Mucosa of gallbladder (tissue), 1 donor: Measurements from ENCODE around the gene GJC3. TPM values are rescaled to one million over a fixed set of nuclear protein-coding genes. Genes with fewer than 3 reads are reported as not detected.
"Not testable (repeated sequence)": the region's sequence is repeated elsewhere in the genome, so short reads cannot be mapped to it uniquely, and the experiment has no call there.

ENCODE experiments used
- DNase-seq: peaks from one replicate; pipeline ENCODE4 v3.0.0-alpha.2; 2020; ENCODE audit warnings: low spot score
- total RNA-seq: library from RNA; stranded (reverse); gene quantifications from one replicate; pipeline ENCODE4 v1.2.1, GENCODE V29; 2021
- donor health status: DM: no; HTN: no; CAD: no.

Gene GJC3
- total RNA-seq, 1 donor from 2014 or later = 0.26 TPM

DNA sequence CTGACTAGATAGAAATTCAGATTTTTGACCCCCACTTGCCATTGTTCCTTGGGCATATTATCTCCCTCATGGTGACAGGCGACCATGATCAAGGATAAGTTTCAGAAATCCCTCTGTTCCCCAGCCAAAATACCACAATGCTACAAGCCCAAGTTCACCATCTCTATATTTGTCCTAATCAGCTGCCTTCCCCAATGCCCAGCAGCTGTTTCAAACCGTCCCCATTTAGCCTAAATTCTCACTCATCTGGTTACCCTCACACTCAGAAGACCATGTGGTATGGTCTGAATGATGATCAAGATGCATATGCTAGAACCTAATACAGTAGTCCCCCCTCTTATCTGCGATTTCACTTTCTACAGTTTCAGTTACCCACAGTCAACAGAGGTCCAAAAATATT, 956 bp upstream of the GJC3 start:
- no peak for DNase-seq

DNA sequence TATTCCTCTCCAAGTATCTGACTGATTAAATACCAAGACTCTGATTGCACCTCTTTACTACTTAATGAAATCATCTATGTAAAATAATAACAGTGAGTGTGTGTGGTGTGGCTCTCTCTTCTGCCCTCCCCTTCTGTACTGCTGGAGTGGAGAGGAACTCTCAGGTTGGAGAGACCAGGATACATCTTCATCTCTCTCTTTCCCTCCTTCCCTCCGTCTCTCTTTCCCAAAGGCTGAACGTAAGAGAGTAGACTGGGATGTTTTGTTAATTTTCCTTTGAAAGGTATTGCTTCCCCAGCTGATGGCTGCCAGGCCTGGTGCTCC, 272 bp upstream of the GJC3 start:
- no peak for DNase-seq

DNA sequence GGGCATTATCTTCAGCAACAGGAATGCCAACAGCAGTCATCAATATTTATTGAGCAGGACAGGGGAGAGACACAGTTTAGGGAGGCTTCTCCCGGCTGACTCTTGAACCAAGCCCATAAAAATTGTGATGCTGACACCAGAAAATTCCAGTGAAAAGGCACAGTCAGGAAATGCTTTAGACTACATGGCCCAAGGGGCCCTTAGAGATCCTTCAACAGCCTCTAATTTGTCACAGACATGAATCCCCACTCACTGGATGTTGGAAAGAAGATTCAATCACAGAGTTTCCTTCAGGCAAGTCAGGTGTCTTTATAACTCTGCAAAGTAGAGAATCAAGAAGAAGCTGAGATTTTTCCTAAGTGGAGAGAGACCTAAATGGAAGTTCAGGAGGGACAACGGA, 1.2 kb downstream of the GJC3 start:
- no peak for DNase-seq

DNA sequence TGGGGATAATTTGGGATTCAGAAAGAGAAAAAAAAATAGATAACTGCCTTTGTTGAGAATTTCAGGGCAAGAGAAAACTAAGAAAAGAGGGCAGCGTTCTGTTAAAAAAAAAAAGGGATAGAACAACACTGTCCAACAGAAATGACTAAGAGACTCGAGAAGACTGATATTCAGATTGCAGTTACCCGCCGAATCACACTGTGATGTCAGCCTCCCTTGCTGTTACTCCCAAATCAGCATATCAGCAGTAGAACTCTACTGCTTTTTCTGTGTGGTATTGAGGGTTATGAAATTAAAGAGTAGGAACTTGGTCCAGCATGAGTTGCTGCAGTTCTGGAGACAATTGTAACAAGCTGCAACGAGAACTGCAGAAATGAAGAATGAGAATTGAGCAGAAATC, 1.9 kb downstream of the GJC3 start:
- DNase-seq = no peak

DNA sequence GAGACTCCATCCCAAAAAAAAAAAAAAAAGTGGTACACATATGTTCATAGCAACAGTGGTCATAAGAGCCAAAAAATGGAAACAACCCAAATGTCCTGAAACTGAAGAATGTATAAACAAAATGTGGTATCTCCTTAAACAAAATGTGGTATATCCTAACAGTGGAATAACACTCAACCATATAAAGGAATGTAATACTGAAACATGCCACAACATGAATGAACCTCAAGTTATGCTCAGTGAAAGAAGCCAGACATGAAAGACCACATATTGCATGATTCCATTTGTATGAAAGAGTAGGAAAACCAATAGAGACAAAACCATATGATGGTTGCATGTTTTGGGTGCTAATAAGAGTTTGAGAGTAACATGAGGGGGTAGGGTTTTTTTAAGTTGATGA, 3.1 kb downstream of the GJC3 start:
- no peak for DNase-seq

DNA sequence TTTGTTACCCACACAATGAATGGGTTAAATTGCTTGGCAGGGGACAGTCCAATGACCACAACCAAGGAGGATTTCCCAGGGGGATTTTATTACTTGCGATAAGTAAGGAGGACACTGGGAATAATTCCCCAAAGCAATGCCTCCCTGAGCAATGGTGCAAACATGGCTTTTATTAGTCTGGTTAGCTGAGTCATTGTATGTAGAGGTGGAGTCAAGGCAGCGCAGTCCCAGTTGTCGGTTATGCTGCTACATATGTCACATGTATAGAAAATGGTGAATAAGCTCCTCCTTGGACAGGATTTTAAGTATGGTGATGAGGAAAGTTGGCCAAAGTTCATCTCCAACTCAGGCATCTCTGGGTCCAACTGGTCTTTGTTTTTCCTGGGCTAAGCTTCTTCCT, 6.2 kb downstream of the GJC3 start:
- no peak for DNase-seq

DNA sequence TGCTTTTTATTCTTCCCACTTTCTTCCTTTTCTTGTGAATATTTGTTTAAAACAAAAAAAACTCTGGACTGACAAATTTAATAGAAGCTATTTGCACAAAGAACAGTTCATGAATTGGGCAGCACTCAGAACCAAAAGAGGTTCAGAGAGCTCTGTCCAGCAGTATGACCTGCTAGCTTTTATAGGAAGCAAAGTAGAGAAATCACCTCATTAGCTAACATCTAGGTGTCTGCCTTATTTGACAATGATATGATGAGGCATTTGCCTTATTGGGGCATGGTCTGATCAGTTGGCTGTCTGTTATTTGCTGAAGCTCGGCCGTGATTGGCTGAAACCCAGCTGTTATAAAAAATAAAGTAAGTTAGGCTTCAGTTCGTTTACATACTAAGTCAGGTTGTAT, 9.3 kb downstream of the GJC3 start:
- no peak for DNase-seq

DNA sequence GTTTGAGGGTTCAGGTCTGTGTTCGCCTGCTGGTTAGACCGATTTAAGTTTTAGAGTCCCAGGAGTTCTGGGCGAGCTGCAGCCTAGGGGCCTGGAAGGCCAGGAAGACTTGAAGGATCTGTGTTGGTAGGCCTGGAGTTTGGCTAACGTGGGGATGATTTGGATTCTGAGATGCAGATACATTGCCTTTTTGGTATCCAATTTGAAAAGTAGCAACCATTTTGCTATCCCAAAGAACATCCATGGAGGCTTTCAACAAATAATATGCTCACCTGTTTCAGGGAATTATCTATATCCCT, 9.7 kb downstream of the GJC3 start:
- no peak for DNase-seq

DNA sequence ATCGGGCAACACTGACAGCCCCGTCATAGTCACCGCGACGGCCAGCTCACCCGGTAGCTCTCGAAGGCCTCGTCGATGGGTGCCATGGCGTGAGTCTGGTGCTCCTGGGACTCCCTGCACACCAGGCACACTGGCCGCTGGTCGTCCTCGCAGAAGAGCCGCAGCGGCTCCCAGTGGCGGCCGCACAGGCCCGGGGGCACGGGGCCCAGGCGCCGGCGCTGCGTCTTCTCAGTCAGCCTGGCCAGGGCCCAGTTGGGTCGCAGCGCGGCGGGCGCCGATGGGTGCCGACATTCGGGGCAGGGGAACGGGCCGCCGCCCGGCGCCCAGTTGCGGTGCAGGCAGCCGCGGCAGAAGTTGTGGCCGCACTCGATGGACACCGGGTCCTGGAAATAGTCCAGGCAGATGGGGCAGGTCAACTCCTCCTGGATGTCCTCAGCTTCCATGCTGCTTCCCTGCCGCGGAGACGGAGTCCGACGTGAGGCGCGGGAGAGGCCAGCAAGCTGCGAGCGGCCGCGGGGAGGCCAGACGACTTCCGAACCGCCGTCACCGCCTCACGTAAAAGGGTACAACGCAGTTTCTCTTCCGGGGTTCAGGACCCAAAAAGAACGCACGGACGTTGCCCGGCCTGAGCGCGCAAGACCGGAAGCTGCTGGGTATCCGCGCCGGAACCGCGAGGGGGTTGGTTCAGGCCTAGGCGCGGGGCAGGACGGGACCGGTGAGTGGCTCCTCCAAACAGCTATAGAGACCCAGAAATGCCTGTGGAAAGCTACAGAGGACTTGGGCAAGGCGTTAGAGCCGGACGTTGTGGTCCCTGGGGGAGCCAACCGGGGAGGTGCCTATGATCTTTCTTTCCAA, 10.2 kb downstream of the GJC3 start, which contains the start of gene TRIM4:
Gene TRIM4 (minus strand): TSS at position 572 of the 855 bp plus-strand sequence. CDS start 129 bp downstream, at position 443.
- peak; percentile 92 for DNase-seq

DNA sequence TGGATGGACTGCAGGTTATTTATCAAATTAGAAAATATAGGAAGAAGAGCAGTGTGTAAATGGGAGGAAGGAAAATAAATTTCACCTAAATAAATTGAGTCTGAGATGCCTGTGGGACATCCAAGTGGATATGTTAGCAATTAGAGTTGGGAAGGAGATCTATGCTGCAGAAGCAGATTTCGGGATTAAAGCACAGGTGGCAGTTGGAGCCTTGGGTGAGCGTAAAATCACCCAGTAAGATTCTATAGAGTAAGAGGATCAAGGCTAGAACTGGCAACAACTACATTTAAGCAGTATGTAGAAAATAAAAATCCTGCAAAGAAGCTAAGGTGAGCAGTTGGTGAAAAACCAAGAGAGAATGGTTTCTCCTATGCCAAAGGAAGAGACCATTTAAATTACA, 18.4 kb downstream of the GJC3 start:
- DNase-seq = no peak

DNA sequence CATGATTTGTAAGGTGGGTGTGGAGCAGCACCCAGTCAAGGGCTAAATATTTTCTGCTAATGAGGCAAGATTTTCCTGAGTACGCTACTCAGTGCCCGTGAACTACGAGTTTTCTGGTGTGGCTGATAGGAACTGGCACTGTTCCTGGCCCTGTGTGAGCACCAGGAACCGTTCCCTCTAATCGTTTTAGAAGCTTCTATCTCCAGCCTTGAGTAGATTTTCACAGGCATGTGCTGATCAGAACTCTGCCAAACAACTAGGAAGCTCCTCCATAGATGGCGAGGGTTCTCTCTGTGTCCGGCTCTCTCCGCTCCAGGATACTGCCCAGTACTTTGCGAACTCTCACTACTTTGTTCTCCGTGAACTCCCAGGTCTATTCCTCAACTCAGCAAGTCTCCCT, 27.8 kb downstream of the GJC3 start:
- no peak for DNase-seq

DNA sequence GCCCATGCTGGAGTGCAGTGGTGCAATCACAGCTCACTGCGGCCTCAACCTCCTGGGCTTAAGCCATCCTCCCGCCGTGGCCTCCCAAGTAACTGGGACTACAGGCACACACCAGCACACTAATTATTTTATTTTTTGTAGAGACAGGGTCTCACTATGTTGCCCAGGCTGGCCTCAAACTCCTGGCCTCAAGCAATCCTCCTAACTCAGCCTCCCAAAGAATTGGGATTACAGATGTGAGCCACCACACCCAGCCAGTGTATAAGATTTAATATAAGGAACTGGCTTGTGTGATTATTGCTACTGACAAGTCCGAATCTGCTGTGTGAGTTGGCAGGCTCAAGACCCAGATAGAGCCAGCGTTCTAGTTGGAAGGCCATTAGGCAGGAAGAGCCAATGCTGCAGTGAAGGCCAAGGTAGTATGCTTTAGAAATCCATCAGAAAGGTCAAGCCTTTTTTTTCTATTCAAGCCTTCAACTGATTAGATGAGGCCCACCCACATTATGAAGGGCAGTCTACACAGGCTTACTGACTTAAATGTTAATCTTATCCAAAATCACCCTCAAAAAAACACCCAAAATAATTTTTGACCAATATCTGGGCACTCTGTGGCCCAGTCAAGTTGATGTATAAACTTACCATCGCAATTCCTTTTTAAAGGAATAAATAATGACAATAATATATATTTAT, 29.4 kb downstream of the GJC3 start:
- DNase-seq = no peak

DNA sequence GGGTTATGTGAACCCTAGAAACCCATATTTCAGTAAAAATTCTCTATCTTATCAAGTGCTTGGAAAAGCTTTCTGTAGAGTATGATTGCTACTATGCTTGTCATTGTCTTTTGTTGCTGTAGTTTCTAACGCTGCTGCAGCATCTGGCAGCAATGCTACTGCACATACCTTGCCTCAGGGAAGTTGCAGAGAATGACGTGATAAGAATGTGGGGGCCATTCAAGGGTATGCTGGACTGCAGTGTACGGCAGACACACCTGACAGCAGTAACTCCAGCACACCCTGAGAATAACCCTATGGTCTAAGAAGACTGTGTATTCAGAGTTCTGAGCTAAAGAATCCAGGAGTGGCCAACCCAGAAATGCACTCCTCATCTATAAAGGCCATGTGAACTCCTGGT, 30.6 kb downstream of the GJC3 start:
- no peak for DNase-seq

DNA sequence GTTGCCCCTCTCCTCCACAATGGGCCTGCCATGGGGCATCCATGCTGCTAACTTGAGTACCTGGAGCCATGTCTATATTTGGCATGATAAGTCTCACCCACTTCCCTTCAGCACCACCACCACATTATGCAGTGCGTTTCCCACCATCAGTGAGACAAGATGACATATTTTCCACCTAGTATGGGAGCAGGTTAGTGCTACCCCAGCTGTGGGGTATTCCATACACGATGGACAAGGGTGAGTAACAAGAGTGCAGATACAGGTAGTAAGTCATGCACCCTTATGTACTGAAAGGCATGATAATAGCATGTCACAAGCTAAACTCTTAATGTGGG, 31.4 kb downstream of the GJC3 start:
- DNase-seq = no peak

DNA sequence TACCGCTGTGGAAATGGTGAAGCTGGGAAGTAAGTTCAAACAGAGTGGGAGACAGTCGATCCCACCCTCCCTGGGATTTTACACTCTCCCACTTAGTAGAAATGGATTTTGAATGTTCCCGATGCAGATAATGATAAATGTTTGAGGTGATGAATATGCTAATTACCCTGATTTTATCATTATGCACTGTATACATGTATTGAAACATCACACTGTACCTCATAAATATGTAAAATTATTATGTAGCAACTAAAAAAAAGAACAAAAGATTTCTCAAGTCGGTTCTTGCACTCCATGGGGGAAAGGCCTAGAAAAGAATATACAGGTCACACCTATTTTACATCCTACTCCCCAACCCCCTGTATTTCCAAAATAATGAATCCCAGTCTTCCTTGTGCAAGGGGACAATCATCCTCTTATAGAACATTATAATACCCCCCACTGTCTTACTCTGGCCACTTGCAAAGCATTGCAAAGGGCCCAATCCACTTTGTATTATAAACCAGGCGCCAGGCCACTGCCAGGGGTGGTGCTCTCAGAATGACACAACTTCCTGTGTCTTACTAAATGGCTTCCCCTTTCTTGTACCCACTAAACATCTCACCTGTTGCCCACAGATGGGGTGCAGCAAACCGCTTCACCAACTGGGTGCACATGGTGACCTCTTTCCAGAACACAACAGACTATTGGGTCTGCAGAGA, 31.9 kb downstream of the GJC3 start:
- DNase-seq = no peak

DNA sequence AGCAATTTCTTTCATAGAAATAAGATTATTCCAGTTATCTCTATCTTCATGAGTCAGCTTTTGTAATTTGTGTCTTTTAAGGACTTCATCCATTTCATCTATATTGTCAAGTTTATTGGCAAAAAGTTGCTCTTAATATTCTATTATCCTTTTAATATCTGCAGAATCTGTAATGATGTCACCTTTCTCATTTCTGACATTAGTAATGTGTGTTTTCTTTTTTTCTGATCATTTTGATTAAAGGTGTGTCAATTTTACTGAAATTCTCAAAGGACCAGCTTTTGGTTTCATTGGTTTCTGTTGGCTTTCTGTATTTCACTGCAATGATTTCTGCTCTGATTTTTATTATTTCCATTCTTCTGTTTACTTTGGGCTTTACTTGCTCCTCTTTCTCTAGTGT, 34.7 kb downstream of the GJC3 start:
- DNase-seq = no peak

DNA sequence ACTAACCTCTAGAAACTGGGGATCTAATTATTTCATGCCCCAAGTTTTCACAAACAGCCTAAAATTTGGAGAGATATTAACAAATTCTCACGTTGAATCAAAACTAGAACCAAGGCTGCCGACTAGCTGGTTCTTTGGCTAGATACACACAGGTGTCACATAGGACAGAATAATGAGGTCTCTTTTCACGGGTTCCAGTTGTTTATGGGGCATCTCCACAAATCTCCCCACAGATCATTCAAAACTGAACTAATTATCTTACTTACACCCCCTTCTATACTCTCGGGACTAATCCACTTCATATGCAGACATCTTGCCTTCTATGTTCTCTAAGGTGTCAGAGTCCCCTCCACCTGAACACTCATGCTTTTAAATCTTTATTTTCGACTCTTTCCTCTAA, 36.1 kb downstream of the GJC3 start:
- no peak for DNase-seq

DNA sequence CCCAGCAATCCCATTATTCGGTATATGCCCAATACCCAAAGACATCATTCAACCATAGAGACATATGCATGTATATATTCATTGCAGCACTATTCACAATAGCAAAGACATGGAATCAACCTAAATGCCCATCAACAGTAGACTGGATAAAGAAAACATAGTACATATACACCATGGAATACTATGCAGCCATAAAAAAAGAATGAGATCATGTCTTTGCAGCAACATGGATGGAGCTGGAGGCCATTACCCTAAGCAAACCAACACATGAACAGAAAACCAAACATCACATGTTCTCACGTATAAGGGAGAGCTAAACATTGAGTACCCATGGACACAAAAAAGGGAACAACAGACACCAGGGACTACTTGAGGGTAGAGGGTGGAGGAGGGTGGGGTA, 39.1 kb downstream of the GJC3 start:
- DNase-seq = not testable (repeated sequence)

DNA sequence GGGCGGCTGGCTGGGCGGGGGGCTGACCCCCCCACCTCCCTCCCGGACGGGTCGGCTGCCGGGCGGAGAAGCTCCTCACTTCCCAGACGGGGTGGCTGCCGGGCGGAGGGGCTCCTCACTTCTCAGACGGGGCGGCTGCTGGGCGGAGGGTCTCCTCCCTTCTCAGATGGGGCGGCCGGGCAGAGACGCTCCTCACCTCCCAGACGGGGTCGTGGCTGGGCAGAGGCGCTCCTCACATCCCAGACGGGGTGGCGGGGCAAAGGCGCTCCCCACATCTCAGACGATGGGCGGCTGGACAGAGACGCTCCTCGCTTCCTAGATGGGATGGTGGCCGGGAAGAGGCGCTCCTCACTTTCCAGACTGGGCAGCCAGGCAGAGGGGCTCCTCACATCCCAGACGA, 41.1 kb downstream of the GJC3 start:
- not testable (repeated sequence) for DNase-seq

DNA sequence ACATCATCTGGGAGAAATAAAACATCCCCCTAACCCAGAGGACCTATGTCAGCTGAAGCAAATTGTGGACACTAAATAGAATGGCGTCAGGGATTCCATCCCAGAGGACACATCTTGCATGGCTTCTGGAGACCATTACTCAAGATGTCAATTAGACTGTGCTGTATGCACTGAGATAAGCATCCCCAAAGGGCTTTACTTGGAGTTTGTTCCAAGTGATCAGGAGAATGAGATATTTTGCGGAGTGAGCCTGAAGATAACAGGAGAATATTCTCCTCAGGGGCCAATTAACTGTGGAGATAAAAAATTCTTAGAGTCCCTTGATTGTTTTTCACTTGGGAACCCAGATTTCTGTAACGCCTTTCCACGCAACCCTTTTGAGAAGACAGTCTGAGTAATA, 48.0 kb downstream of the GJC3 start:
- no peak for DNase-seq

DNA sequence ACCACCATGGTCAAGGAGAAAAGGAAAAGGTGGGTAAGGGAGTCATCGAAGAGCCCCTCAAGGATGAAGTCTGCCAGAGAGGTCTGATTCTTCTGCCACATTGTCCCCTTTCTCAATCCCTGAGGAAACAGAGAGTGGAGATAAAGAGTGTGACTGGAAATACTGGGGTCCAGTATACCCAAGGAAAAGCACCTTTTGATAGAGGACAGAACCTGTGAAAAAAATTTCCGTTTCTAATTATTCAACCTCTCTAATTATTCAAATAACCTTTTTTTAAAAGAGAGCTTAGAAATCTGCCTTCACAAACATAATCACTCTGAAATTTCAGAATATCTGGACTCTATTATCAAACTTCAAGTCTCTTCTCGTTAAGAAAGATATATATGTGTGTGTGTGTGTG, 52.5 kb downstream of the GJC3 start, which contains the start of gene OR2AE1:
Gene OR2AE1 (minus strand): TSS at position 101 of the 400 bp plus-strand sequence. CDS start 0 bp downstream, at position 101.
- no peak for DNase-seq

DNA sequence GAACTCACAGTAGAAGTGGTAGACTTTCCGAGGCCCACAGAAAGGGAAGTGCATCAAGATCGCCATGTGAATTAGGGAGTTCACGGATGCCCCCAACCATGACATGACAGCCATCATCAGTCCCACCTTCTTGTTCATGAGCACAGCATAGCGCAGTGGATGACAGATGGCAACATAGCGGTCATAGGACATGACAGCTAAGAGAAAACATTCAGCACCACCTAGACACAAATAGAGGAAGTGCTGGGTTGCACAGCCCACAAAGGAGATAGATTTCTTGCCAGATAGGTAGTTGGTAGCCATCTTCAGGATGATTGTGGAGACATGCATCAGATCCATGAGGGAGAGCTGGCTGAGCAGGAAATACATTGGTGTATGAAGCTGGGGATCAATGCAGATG, 52.9 kb downstream of the GJC3 start:
- DNase-seq = no peak
